DND-41 (cell line): ENCODE results near the gene PPAN.

Experiments used
- CTCF ChIP-seq: IDR thresholded peaks from 2 replicates; pipeline ENCODE4 v1.5.1; 2012; ENCODE audit warnings: borderline replicate concordance, low read length, moderate library complexity, mild to moderate bottlenecking; ENCODE audit not compliant: poor library complexity, severe bottlenecking; ENCODE audit errors: extremely low read depth
- EZH2 ChIP-seq: IDR thresholded peaks from 3 replicates; pipeline ENCODE4 v1.6.1; 2012; ENCODE audit warnings: borderline replicate concordance, low read depth, mild to moderate bottlenecking, moderate library complexity, low read length, inconsistent platforms; ENCODE audit not compliant: severe bottlenecking

GRCh38 chr19:10088949-10089554, 17.1 kb upstream of the PPAN start:
- no peak for TF ChIP-seq CTCF
- TF ChIP-seq EZH2, result no peak
